Pancreas (tissue), 10 donors: ENCODE measurements around the gene LRMDA. TPM values are rescaled to one million over a fixed set of nuclear protein-coding genes. Genes with fewer than 3 reads are reported as not detected.

ENCODE experiments used
- ATAC-seq, 4 donors: fragments of 200-7000 bp; cut with Tn5 transposase; one replicate each; pipeline versions ENCODE4 v1.8.0 to v1.9.1; 2020; ENCODE audit warnings: mild to moderate bottlenecking in 4 of 4, moderate library complexity in 4 of 4
- DNase-seq, 6 donors: peaks; one replicate each; pipeline ENCODE4 v3.0.0-alpha.2; 2020
- FAIRE-seq: peaks from 2 replicates; lab custom pipeline; 2012; peaks lifted over from hg19 to GRCh38; lab: Jason Lieb, UNC
- H3K27ac ChIP-seq, 4 donors: fragments of 200-600 bp; sonication (generic); 1 replicate in 3 of 4; 2 replicates in 1 of 4; pipeline versions ENCODE4 v1.5.0 to v1.8.0; 2020
- H3K27me3 ChIP-seq, 4 donors: fragments of 200-600 bp; one replicate each; pipeline ENCODE4 v1.8.0; 2021
- H3K36me3 ChIP-seq, 3 donors: fragments of 200-600 bp; sonication (generic) in 1 of 3; one replicate each; pipeline versions ENCODE4 v1.5.0 to v1.8.0; 2020 to 2021
- H3K4me1 ChIP-seq, 3 donors: fragments of 200-600 bp; one replicate each; pipeline ENCODE4 v1.8.0; 2021
- H3K4me3 ChIP-seq, 4 donors: fragments of 200-600 bp; sonication (generic) in 2 of 4; one replicate each; pipeline versions ENCODE4 v1.5.0 to v1.8.0; 2020 to 2021
- H3K9me3 ChIP-seq, 4 donors: fragments of 200-600 bp; one replicate each; pipeline ENCODE4 v1.8.0; 2021
- CTCF ChIP-seq, 4 donors: fragments of 200-600 bp; sonication (generic) in 3 of 4; IDR thresholded peaks; one replicate each; pipeline versions ENCODE4 v1.5.0 to v1.8.0; 2021; ENCODE audit warnings: antibody characterized with exemption in 4 of 4
- WGBS, 2 donors: extraction: QIAGEN DNeasy Blood & Tissue Kit; methylation state at CpG; one replicate each; pipeline ENCODE4 v1.1.7; 2013; 5-methylcytosine and 5-hydroxymethylcytosine counted together
- intact Hi-C, 3 donors: fragments of 100-400 bp; cut with DNase I; formaldehyde crosslinking; loops; one replicate each; pipeline versions ENCODE4 v1.11.1 to v1.14.2; 2022
- polyA plus RNA-seq, 2 donors: library from polyadenylated mRNA; stranded (reverse); fragments of 200-250 nt; gene quantifications; one replicate each; pipeline ENCODE4 v1.2.3, GENCODE V29; 2013
- total RNA-seq, 6 donors: library from RNA; stranded (reverse); fragmentation: NEBNext Ultra II Directional in 4 of 6; extraction: Animal tissue kit (Norgen Biotek cat#: 25700) in 4 of 6; gene quantifications; one replicate each; pipeline versions ENCODE4 v1.2.1 to v1.2.4, GENCODE V29; 2021 to 2023
- donor health status: healthy with polysubstance abuse.
- donor health status: DM: no; HTN: no; CAD: no; lungs with moderate emphysema.
- donor health status: DM: no; HTN: no; CAD: no.
- donor health status: control.
- donor health status: control.
- donor health status: Bipolar disorder and iron deficiency.
- donor health status: DM: yes; HTN: yes; CAD: no.
- donor health status: DM: no; HTN: no; CAD: no.
- donor health status: DM: no; HTN: no; CAD: no.
- donor health status: DM: yes; HTN: yes; CAD: no.

The LRMDA gene
- total and polyA plus RNA-seq, 8 donors, result 4.6 to 21.2 (median 13.4) TPM

- no peak overlapping the region for H3K27ac ChIP-seq
- H3K4me1 ChIP-seq, result no peaks in the 10 kb centered on the region
- H3K36me3 ChIP-seq, result no peaks in the 10 kb centered on the region
- no peak overlapping the region for H3K4me3 ChIP-seq
- 86 to 88% methylated on average over 2 of the region's 2 CpGs for WGBS, 2 donors
- H3K9me3 ChIP-seq, result no peaks in the 10 kb centered on the region
- no peak for FAIRE-seq
- intact Hi-C loops, result no loop called here
- H3K27me3 ChIP-seq, result no peaks in the 10 kb centered on the region
- peak in 1 of 4 donors; percentile 36 for ATAC-seq
- no peak for DNase-seq
- TF ChIP-seq CTCF (IDR thresholded peaks at IDR 0.05), result no peak
Observed at GRCh38 chr10:75889051-75889450, 457.6 kb downstream of the LRMDA start.

- 90 to 100% methylated on average over 1 of the region's 1 CpG for WGBS, 2 donors
- no peak overlapping the region for H3K27ac ChIP-seq
- H3K27me3 ChIP-seq, result no peaks in the 10 kb centered on the region
- no peak for TF ChIP-seq CTCF (IDR thresholded peaks at IDR 0.05)
- DNase-seq, result no peak
- FAIRE-seq, result no peak
- intact Hi-C loops, result no loop called here
- no peaks in the 10 kb centered on the region for H3K9me3 ChIP-seq
- no peak overlapping the region for H3K4me3 ChIP-seq
- no peaks in the 10 kb centered on the region for H3K4me1 ChIP-seq
- H3K36me3 ChIP-seq, result no peaks in the 10 kb centered on the region
- ATAC-seq, result no peak
Observed at GRCh38 chr10:75894761-75895160, 463.3 kb downstream of the LRMDA start.

GRCh38 chr10:75895259-75895658 is 463.8 kb downstream of the LRMDA start:
- FAIRE-seq, result no peak
- no peak for DNase-seq
- no peaks in the 10 kb centered on the region for H3K9me3 ChIP-seq
- intact Hi-C loops, result no loop called here
- no peak overlapping the region for H3K27ac ChIP-seq
- TF ChIP-seq CTCF (IDR thresholded peaks at IDR 0.05), result no peak
- no peaks in the 10 kb centered on the region for H3K4me1 ChIP-seq
- no peaks in the 10 kb centered on the region for H3K27me3 ChIP-seq
- no peak for ATAC-seq
- H3K4me3 ChIP-seq, result no peak overlapping the region
- H3K36me3 ChIP-seq, result no peaks in the 10 kb centered on the region

GRCh38 chr10:75899816-75900390 is 468.5 kb downstream of the LRMDA start:
- no peak for DNase-seq
- Histone ChIP-seq H3K27me3 (no peaks in the 10 kb centered on the region), H3K27ac (no peak overlapping the region), H3K4me1 (peaks cover 0 to 1% (median 0%) of the 10 kb centered on the region in 3 donors), H3K36me3 (no peaks in the 10 kb centered on the region), H3K4me3 (no peak overlapping the region), H3K9me3 (no peaks in the 10 kb centered on the region)
- intact Hi-C loops, result loop anchor here in 1 of 3 donors (10.0 kb wide), 1 partner anchor 485 kb away; no protein-coding TSS in a partner anchor
- no peak for TF ChIP-seq CTCF (IDR thresholded peaks at IDR 0.05)
- ATAC-seq, result no peak
- WGBS, 2 donors, result 95% methylated on average over 3 of the region's 3 CpGs
- no peak for FAIRE-seq

GRCh38 chr10:75902816-75903215 is 471.4 kb downstream of the LRMDA start:
- FAIRE-seq, result no peak
- intact Hi-C loops, result loop anchor here in 1 of 3 donors (10.0 kb wide), 1 partner anchor 488 kb away; no protein-coding TSS in a partner anchor
- peaks cover 0 to 2% (median 0%) of the 10 kb centered on the region in 3 donors for H3K4me1 ChIP-seq

More at GRCh38 chr10:75902816-75903215, 471.4 kb downstream of the LRMDA start:
- DNase-seq, result no peak
- Histone ChIP-seq H3K27me3 (no peaks in the 10 kb centered on the region), H3K27ac (no peak overlapping the region), H3K36me3 (no peaks in the 10 kb centered on the region), H3K9me3 (no peaks in the 10 kb centered on the region), H3K4me3 (no peak overlapping the region)
- 95 to 96% methylated on average over 5 of the region's 5 CpGs for WGBS, 2 donors
- no peak for ATAC-seq
- TF ChIP-seq CTCF (IDR thresholded peaks at IDR 0.05), result no peak
